Keratinocyte (primary cell): ENCODE measurements around the gene COG6.

Source experiments
- CTCF ChIP-seq, 3 experiments: IDR thresholded peaks in 1 of 3; conservative IDR thresholded peaks in 1 of 3; optimal IDR thresholded peaks in 1 of 3; 2 replicates in 2 of 3; 3 replicates in 1 of 3; pipeline versions ENCODE3 to v1.5.1; 2011; ENCODE audit warnings: low read length in 3 of 3, mild to moderate bottlenecking in 3 of 3, moderate library complexity in 2 of 3, control low read depth in 1 of 3, inconsistent platforms in 1 of 3; ENCODE audit not compliant: insufficient read depth in 2 of 3; ENCODE audit errors: extremely low read depth in 1 of 3
- EZH2 ChIP-seq: IDR thresholded peaks from one replicate; pipeline ENCODE4 v1.6.1; 2012; ENCODE audit warnings: inconsistent platforms, mild to moderate bottlenecking, low read length, moderate library complexity

GRCh38 chr13:39635564-39635963, 19.9 kb upstream of the COG6 start:
- TF ChIP-seq CTCF (optimal IDR thresholded peaks at IDR 0.05 in 1 of 3, IDR thresholded peaks at IDR 0.05 in 1 of 3, conservative IDR thresholded peaks at IDR 0.05 in 1 of 3; ENCODE audit: extremely low read depth in 1 of 3, insufficient read depth in 2 of 3, low read length in 3 of 3) (no peak), EZH2 (no peak)
